ENCODE measurements around the gene TVP23A. TPM values are rescaled to one million over a fixed set of nuclear protein-coding genes. Genes with fewer than 3 reads are reported as not detected.

Gene TVP23A
- total RNA-seq, 6 experiments from 2014 or later: 0.06 to 0.22 (median 0.13) TPM; not detected in 1

DNA sequence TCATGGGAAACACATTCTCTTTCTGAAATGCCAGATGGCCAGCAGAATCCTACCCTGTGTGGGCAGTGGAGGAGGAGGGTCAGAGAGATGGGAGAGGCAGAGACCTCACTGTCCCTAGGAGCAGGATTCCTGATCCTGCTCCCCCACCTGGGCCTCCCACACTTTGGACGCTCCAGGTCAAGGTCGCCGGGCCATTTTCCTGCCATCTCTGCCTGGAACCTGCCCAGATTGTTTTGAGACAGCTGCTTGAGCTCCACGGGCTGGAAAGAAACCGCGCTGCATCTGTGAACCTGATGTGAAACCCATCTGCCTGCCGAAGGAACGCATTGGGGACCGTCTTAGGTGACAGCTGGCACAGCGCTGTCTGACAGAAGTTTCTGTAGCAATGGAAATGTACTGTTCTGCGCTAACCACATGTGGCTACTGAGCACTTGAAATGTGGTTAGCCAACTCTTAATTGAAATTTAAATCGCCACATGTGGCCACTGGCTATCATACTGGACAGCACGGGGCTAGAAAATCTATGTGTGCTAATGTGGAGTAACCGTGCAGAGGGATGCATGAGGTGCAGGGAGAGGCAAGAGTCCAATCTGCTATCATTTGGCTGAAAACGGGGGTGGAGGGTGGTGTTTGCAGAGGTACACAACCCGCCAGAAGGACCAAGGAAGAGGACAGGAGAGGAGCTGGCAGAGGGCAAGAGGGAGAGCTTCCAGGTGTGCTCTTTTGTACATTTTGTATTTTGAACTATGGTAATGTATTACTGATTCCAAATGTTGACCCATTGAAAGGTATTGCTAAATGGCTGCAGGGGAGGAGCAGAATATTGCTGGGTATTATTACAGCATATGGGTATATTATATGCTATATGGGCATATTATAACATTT lies 90.3 kb downstream of the TVP23A start:
- H3K9me3 ChIP-seq: no peaks in the 10 kb centered on the region
- peaks cover 0 to 12% (median 4%) of the 10 kb centered on the region in 4 donors for H3K4me1 ChIP-seq
- intact Hi-C loops (cut with DNase I): no loop called here
- H3K36me3 ChIP-seq: no peaks in the 10 kb centered on the region
- TF ChIP-seq POLR2A (IDR thresholded peaks at IDR 0.05): no peak
- TF ChIP-seq, protein P1, sequence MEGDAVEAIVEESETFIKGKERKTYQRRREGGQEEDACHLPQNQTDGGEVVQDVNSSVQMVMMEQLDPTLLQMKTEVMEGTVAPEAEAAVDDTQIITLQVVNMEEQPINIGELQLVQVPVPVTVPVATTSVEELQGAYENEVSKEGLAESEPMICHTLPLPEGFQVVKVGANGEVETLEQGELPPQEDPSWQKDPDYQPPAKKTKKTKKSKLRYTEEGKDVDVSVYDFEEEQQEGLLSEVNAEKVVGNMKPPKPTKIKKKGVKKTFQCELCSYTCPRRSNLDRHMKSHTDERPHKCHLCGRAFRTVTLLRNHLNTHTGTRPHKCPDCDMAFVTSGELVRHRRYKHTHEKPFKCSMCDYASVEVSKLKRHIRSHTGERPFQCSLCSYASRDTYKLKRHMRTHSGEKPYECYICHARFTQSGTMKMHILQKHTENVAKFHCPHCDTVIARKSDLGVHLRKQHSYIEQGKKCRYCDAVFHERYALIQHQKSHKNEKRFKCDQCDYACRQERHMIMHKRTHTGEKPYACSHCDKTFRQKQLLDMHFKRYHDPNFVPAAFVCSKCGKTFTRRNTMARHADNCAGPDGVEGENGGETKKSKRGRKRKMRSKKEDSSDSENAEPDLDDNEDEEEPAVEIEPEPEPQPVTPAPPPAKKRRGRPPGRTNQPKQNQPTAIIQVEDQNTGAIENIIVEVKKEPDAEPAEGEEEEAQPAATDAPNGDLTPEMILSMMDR (IDR thresholded peaks at IDR 0.05): no peak
- H3K27ac ChIP-seq: no peak overlapping the region
- peak overlapping the region in 1 of 3 donors; percentile 5 for H3K4me3 ChIP-seq
- H3K27me3 ChIP-seq: no peaks in the 10 kb centered on the region
- WGBS (ENCODE audit: insufficient coverage, low coverage, low lambda C conversion rate, missing lambda C conversion rate): 40% methylated on average over 15 of the region's 16 CpGs
- peak; percentile 52 to 80 (median 76) for ATAC-seq
- DNase-seq: peak in 2 of 3 donors; percentile 33 to 80

Small RNA genes lying within 50 kb of the gene (small RNA-seq; reads per million reads assigned to genes)
- gene MTND4LP24 (0 reads per million in 2 experiments), gene MTND6P33 (0 reads per million in 2 experiments)

Other genes with a start within 250 kb of the TVP23A start
- gene EMP2, start 238.2 kb downstream of the TVP23A start, total RNA-seq: 10 to 100 TPM; 38.5 to 95.6 (median 58.4) TPM
- 1 to 10 TPM in 1 of 6 experiments, under 1 TPM in 3, not detected in 2; 0.20 to 1.3 (median 0.69) TPM for gene TEKT5, start 123.9 kb downstream of the TVP23A start, total RNA-seq
- 10 to 100 TPM; 14.0 to 27.4 (median 20.9) TPM for gene NUBP1, start 75.0 kb downstream of the TVP23A start, total RNA-seq
- 1 to 10 TPM in 5 of 6 experiments, under 1 TPM in 1; 0.95 to 6.4 (median 3.3) TPM for gene CIITA, start 58.4 kb upstream of the TVP23A start, total RNA-seq
- 10 to 100 TPM; 35.8 to 93.8 (median 54.1) TPM for gene DEXI, start 123.7 kb upstream of the TVP23A start, total RNA-seq
- 10 to 100 TPM; 15.2 to 25.9 (median 19.8) TPM for gene CLEC16A, start 125.8 kb upstream of the TVP23A start, total RNA-seq

All from right lobe of liver (tissue), 6 donors.